K562 (cell line): Measurements from ENCODE around the gene TTC31. TPM values are rescaled to one million over a fixed set of nuclear protein-coding genes. Genes with fewer than 3 reads are reported as not detected.

Source experiments
- ATF1 ChIP-seq, 2 experiments: fragments of 450-650 bp in 1 of 2; IDR thresholded peaks; 2 replicates each; pipeline ENCODE4 v1.6.1; 2016; ENCODE audit warnings: missing compliant biosample characterization in 1 of 2, missing genetic modification characterization in 1 of 2
- ATF7 ChIP-seq: fragments of 450-650 bp; IDR thresholded peaks from 2 replicates; pipeline ENCODE4 v1.7.1; 2014; ENCODE audit warnings: mild to moderate bottlenecking, moderate library complexity
- BHLHE40 ChIP-seq: IDR thresholded peaks from 2 replicates; pipeline ENCODE4 v1.6.1; 2011; ENCODE audit warnings: low read length, improper control_type of control experiment
- CBX3 ChIP-seq, 2 experiments: IDR thresholded peaks; 1 replicate in 1 of 2; 2 replicates in 1 of 2; pipeline ENCODE4 v1.6.1; 2012; ENCODE audit warnings: inconsistent platforms in 2 of 2, low read length in 2 of 2, borderline replicate concordance in 1 of 2, control low read depth in 1 of 2
- ESRRA ChIP-seq: fragments of 450-650 bp; IDR thresholded peaks from 2 replicates; pipeline ENCODE4 v1.6.1; 2014; ENCODE audit warnings: low read depth, mild to moderate bottlenecking, moderate library complexity, borderline replicate concordance
- ETS1 ChIP-seq: conservative IDR thresholded peaks from 2 replicates; pipeline ENCODE4 v1.6.1; 2011; ENCODE audit warnings: low read depth, mild to moderate bottlenecking, low read length; ENCODE audit not compliant: control insufficient read depth
- FOXJ2 ChIP-seq: fragments of 200-800 bp; sonication (Bioruptor generic); IDR thresholded peaks from 2 replicates; pipeline ENCODE4 v1.6.1; 2016; ENCODE audit warnings: missing genetic modification characterization, missing compliant biosample characterization
- HCFC1 ChIP-seq: IDR thresholded peaks from 2 replicates; pipeline ENCODE4 v1.6.1; 2012; ENCODE audit warnings: low read depth, low read length, improper control_type of control experiment
- JUND ChIP-seq, 2 experiments: IDR thresholded peaks; 2 replicates in 1 of 2; 3 replicates in 1 of 2; pipeline ENCODE4 v1.6.1; 2011; ENCODE audit warnings: borderline replicate concordance in 2 of 2, low read depth in 2 of 2, low read length in 2 of 2, improper control_type of control experiment in 1 of 2, missing biosample characterization in 1 of 2, missing genetic modification characterization in 1 of 2, missing genetic modification reagents in 1 of 2
- MAFK ChIP-seq: IDR thresholded peaks from 2 replicates; pipeline ENCODE4 v1.6.1; 2011; ENCODE audit warnings: low read length, improper control_type of control experiment
- MBD1 ChIP-seq: fragments of 250-450 bp; sonication (Bioruptor Pico); IDR thresholded peaks from 2 replicates; pipeline ENCODE4 v1.8.0; 2022; ENCODE audit warnings: inconsistent platforms
- MYNN ChIP-seq, 2 experiments: sonication (generic); formaldehyde crosslinking in 1 of 2; IDR thresholded peaks; 2 replicates each; pipeline versions ENCODE4 v1.5.0 to v1.6.1; 2016 to 2020; ENCODE audit warnings: antibody characterized with exemption in 1 of 2, missing genetic modification reagents in 1 of 2
- NR2C1 ChIP-seq, 2 experiments: fragments of 450-650 bp; IDR thresholded peaks; 2 replicates each; pipeline ENCODE4 v1.6.1; 2017; ENCODE audit warnings: mild to moderate bottlenecking in 2 of 2, antibody characterized with exemption in 1 of 2, inconsistent platforms in 1 of 2, missing compliant biosample characterization in 1 of 2, missing genetic modification characterization in 1 of 2
- NRF1 ChIP-seq, 2 experiments: fragments of 450-650 bp; IDR thresholded peaks in 1 of 2; conservative IDR thresholded peaks in 1 of 2; 2 replicates each; pipeline ENCODE4 v1.6.1; 2014; ENCODE audit warnings: mild to moderate bottlenecking in 2 of 2
- POLR2A ChIP-seq: fragments of 450-650 bp; conservative IDR thresholded peaks from 2 replicates; pipeline ENCODE4 v1.6.1; 2016
- RCOR1 ChIP-seq, 2 experiments: IDR thresholded peaks; 2 replicates each; pipeline ENCODE4 v1.6.1; 2012; ENCODE audit warnings: low read depth in 2 of 2, low read length in 2 of 2, borderline replicate concordance in 1 of 2, improper control_type of control experiment in 1 of 2
- ZBTB9 ChIP-seq: fragments of 450-650 bp; formaldehyde crosslinking; IDR thresholded peaks from 2 replicates; pipeline ENCODE4 v1.4.0; 2020; ENCODE audit warnings: mild to moderate bottlenecking, moderate library complexity
- ZNF121 ChIP-seq: sonication (generic); formaldehyde crosslinking; conservative IDR thresholded peaks from 2 replicates; pipeline ENCODE4 v1.8.0; 2022; ENCODE audit warnings: missing genetic modification reagents
- ZNF133 ChIP-seq: fragments of 250-450 bp; sonication (Bioruptor Pico); IDR thresholded peaks from 2 replicates; pipeline ENCODE4 v1.4.0; 2020; ENCODE audit warnings: mild to moderate bottlenecking
- ZNF140 ChIP-seq: fragments of 250-450 bp; sonication (Bioruptor Pico); IDR thresholded peaks from 2 replicates; pipeline ENCODE4 v1.8.0; 2021; ENCODE audit warnings: moderate library complexity, mild to moderate bottlenecking, inconsistent platforms
- ZNF143 ChIP-seq: sonication (generic); formaldehyde crosslinking; IDR thresholded peaks from 2 replicates; pipeline ENCODE4 v1.9.0; 2022; ENCODE audit warnings: mild to moderate bottlenecking, missing genetic modification reagents
- ZNF561 ChIP-seq: fragments of 450-650 bp; formaldehyde crosslinking; conservative IDR thresholded peaks from 2 replicates; pipeline ENCODE4 v1.4.0; 2020; ENCODE audit warnings: mild to moderate bottlenecking, moderate library complexity
- polyA plus RNA-seq, 8 experiments: library from polyadenylated mRNA; depleted of rRNA in 4 of 8; stranded (reverse) in 5 of 8; unstranded in 3 of 8; fragments of >200 nt; fragmentation: Nextera tagmentation in 2 of 8; fragmentation: Illumina TruSeq in 1 of 8; extraction: Ambion mirVana in 2 of 8; extraction: Trizol in 1 of 8; gene quantifications; 2 replicates each; pipeline versions ENCODE4 v1.2.1 to v1.2.3, GENCODE V29; 2011 to 2014; ENCODE audit warnings: inconsistent platforms in 1 of 8, missing spikeins in 1 of 8
- total RNA-seq, 7 experiments: library from RNA; depleted of rRNA in 6 of 7; stranded (reverse); fragments of >200 nt in 6 of 7; fragmentation: Illumina TruSeq in 2 of 7; extraction: Trizol in 2 of 7; gene quantifications; 2 replicates each; pipeline versions ENCODE4 v1.2.1 to v1.2.3, GENCODE V29; 2011 to 2021; ENCODE audit warnings: low replicate concordance in 1 of 7

Gene TTC31
- total and polyA plus RNA-seq, 9 of the 15 experiments (the other 6 are each of a cell fraction or from before 2014, with no cell fraction given) = 4.7 to 30.5 (median 15.9) TPM

GRCh38 chr2:74525717-74526648 is 43.1 kb downstream of the TTC31 start, which contains the start of gene DQX1 (continued):
- TF ChIP-seq MYNN (IDR thresholded peaks at IDR 0.05) (peak; percentile 41; the same call in 1 of the 2 replicates), MYNN (CRISPR knock-in tag; IDR thresholded peaks at IDR 0.05) (no peak), ZNF121 (CRISPR knock-in tag) (no peak), ZNF140 (CRISPR knock-in tag) (no peak), NRF1 (conservative IDR thresholded peaks at IDR 0.05 in 1 of 2, IDR thresholded peaks at IDR 0.05 in 1 of 2) (peak; percentile 79 to 83), JUND (IDR thresholded peaks at IDR 0.05; ENCODE audit: borderline replicate concordance, low read depth, low read length) (peak; percentile 43; the same call in 1 of the 2 replicates), JUND (tag; IDR thresholded peaks at IDR 0.05; ENCODE audit: borderline replicate concordance, low read depth, low read length) (peak; percentile 33; the same call in 2 of the 3 replicates), POLR2A (peak; percentile 55), MAFK (0 out of 2 replicates have a peak, but pooled peaks have one; percentile 11), ESRRA (no peak), ETS1 (peak; percentile 65; the same call in 1 of the 2 replicates), FOXJ2 (tag) (no peak), NR2C1 (IDR thresholded peaks at IDR 0.05) (peak; percentile 76), NR2C1 (tag; IDR thresholded peaks at IDR 0.05) (peak; percentile 83), BHLHE40 (0 out of 2 replicates have a peak, but pooled peaks have one; percentile 5), ZNF143 (CRISPR knock-in tag) (peak; percentile 83), MBD1 (CRISPR knock-in tag) (no peak), ZBTB9 (no peak), ATF7 (peak; percentile 69), ATF1 (CRISPR knock-in tag; IDR thresholded peaks at IDR 0.05) (no peak), ATF1 (tag; IDR thresholded peaks at IDR 0.05) (peak; percentile 69), ZNF561 (no peak), ZNF133 (no peak), CBX3 (IDR thresholded peaks at IDR 0.05; ENCODE audit: borderline replicate concordance in 1 of 2, low read length in 2 of 2) (peak in 1 of 2 experiments; percentile 69; a peak in 1 of 3 replicates), RCOR1 (IDR thresholded peaks at IDR 0.05; ENCODE audit: borderline replicate concordance in 1 of 2, low read depth in 2 of 2, low read length in 2 of 2) (0 out of 4 replicates have a peak, but pooled peaks of 1 of the 2 experiments have one; percentile 5), HCFC1 (peak; percentile 88)
